ENCODE measurements around the gene SV2B. TPM values are rescaled to one million over a fixed set of nuclear protein-coding genes. Genes with fewer than 3 reads are reported as not detected.

Gene SV2B
- total and polyA plus RNA-seq, 2 donors (not counting 3 experiments of a cell fraction or from before 2014, with no cell fraction given) = not detected

DNA sequence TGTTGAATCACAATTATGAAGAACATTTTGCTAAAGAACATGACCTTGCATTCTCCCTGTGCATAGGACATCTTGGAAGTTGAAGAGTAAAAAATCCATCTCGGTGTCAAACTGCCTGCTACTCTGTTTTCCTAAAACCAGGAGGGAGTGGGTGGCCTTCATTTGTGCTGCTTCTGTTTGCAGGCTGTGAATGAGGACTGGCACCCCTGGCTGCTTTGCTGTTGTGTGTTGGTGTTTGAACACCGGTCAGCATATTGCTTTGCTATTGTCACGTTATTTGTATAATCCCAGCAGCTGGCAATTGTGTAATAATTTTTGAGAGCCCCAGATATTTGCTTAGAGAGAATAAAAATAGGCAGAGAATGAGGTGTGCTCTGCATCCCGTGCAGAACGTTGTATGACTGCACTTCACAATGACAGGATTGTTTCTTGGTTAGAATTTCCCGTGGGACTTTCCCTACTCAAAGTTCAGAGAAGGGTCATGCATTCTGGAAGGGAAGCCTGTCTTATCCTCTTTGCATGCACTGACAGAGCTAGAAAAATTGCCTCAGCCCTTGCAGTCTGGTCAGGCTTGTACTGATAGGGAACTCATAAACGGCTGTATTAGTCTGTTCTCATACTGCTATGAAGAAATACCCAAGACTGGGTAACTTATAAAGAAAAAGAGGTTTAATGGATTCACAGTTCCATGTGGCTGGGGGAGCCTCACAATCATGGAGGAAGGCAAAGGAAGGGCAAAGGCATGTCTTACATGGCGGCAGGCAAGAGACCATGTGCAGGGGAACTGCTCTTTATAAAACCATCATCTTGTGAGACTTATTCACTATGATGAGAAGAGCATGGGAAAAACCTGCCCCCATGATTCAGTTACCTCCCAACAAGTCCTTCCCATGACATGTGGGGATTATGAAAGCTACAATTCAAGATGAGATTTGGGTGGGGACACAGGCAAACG is 16.3 kb downstream of the SV2B start:
- H3K27me3 ChIP-seq (ENCODE audit: control insufficient read depth in 2 of 2, insufficient read depth in 2 of 2, low read length in 2 of 2) = no peaks in the 10 kb centered on the region
- FAIRE-seq (no peak), DNase-seq (ENCODE audit: low read depth, low spot score) (peak; percentile 2)
- TF ChIP-seq EZH2 (IDR thresholded peaks at IDR 0.05; ENCODE audit: borderline replicate concordance, low read depth, low read length, severe bottlenecking) = no peak
- TF ChIP-seq POLR2A (IDR thresholded peaks at IDR 0.05; ENCODE audit: low read depth, low read length) = no peak
- no peak for TF ChIP-seq FOS (IDR thresholded peaks at IDR 0.05; ENCODE audit: borderline replicate concordance, insufficient read depth, low read length)
- intact Hi-C loops (cut with micrococcal nuclease) (no loop called here), dilution Hi-C loops (cut with MboI; ENCODE audit: extremely low pct_ligation_motif_present, low sequenced_read_pairs) (no loop called here)
- H3K4me1 ChIP-seq (ENCODE audit: control insufficient read depth, extremely low read depth, insufficient read depth, low read length) = no peaks in the 10 kb centered on the region
- no peak overlapping the region for H3K9ac ChIP-seq (replicated peaks; ENCODE audit: extremely low read depth, insufficient read depth, low read length)
- no peaks in the 10 kb centered on the region for H3K79me2 ChIP-seq (ENCODE audit: control insufficient read depth, insufficient read depth, low read length)
- H3K4me2 ChIP-seq (ENCODE audit: insufficient read depth, low read length) = no peak overlapping the region
- no peak overlapping the region for H3K27ac ChIP-seq (ENCODE audit: insufficient read depth, low read depth, low read length)
- no peaks in the 10 kb centered on the region for H4K20me1 ChIP-seq (replicated peaks; ENCODE audit: control insufficient read depth, extremely low read depth, insufficient read depth, low read length)
- no TSS peak for BruUV-seq (replicated peaks)
- no peaks in the 10 kb centered on the region for H3K9me3 ChIP-seq (replicated peaks; ENCODE audit: control insufficient read depth, insufficient read depth, low read length)
- no peaks in the 10 kb centered on the region for H3K9me1 ChIP-seq (replicated peaks; ENCODE audit: control insufficient read depth, extremely low read depth, insufficient read depth, low read length)
- no peaks in the 10 kb centered on the region for H3K36me3 ChIP-seq (ENCODE audit: control insufficient read depth in 2 of 2, extremely low read depth in 1 of 2, insufficient read depth in 2 of 2, low read length in 2 of 2)
- H2AFZ ChIP-seq (ENCODE audit: low read depth, low read length) = no peak overlapping the region
- ChIA-PET CTCF (no interaction called here), POLR2A (no interaction called here)
- no peak overlapping the region for H3K4me3 ChIP-seq (replicated peaks in 1 of 3; ENCODE audit: insufficient read depth in 1 of 3, low read depth in 1 of 3, low read length in 3 of 3)

DNA sequence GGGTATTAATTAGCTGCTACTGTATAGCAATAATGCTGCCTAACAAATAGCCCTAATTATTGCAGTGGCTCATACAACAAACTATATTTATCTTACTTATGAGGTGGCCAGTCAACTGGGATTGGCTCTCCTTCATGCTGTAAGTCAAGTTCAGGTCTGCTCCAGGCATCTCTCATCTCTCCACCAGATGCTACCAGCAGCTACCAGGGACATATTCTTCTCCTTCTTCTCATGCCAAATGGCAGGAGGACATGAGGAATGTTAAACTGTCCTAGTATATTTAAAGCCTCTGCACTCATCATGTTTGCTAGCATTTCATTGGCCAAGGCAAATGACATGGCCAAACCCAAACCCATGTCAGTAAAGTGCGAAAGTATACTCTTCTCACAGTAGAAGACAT is 17.3 kb downstream of the SV2B start:
- ChIA-PET CTCF (no interaction called here), POLR2A (no interaction called here)
- no TSS peak for BruUV-seq (replicated peaks)

More for the DNA sequence above, 17.3 kb downstream of the SV2B start:
- H3K9ac ChIP-seq (replicated peaks; ENCODE audit: extremely low read depth, insufficient read depth, low read length) = no peak overlapping the region
- no peaks in the 10 kb centered on the region for H3K79me2 ChIP-seq (ENCODE audit: control insufficient read depth, insufficient read depth, low read length)
- no peak overlapping the region for H3K4me3 ChIP-seq (replicated peaks in 1 of 3; ENCODE audit: insufficient read depth in 1 of 3, low read depth in 1 of 3, low read length in 3 of 3)
- no peak overlapping the region for H3K27ac ChIP-seq (ENCODE audit: insufficient read depth, low read depth, low read length)
- no peak for TF ChIP-seq EZH2 (IDR thresholded peaks at IDR 0.05; ENCODE audit: borderline replicate concordance, low read depth, low read length, severe bottlenecking)
- TF ChIP-seq POLR2A (IDR thresholded peaks at IDR 0.05; ENCODE audit: low read depth, low read length) = no peak
- TF ChIP-seq GATA2 (IDR thresholded peaks at IDR 0.05; ENCODE audit: insufficient read depth, insufficient read length, low read depth, low read length) = no peak
- TF ChIP-seq POLR2AphosphoS5 (IDR thresholded peaks at IDR 0.05; ENCODE audit: insufficient read depth, low read depth, low read length) = no peak
- TF ChIP-seq, protein P1, sequence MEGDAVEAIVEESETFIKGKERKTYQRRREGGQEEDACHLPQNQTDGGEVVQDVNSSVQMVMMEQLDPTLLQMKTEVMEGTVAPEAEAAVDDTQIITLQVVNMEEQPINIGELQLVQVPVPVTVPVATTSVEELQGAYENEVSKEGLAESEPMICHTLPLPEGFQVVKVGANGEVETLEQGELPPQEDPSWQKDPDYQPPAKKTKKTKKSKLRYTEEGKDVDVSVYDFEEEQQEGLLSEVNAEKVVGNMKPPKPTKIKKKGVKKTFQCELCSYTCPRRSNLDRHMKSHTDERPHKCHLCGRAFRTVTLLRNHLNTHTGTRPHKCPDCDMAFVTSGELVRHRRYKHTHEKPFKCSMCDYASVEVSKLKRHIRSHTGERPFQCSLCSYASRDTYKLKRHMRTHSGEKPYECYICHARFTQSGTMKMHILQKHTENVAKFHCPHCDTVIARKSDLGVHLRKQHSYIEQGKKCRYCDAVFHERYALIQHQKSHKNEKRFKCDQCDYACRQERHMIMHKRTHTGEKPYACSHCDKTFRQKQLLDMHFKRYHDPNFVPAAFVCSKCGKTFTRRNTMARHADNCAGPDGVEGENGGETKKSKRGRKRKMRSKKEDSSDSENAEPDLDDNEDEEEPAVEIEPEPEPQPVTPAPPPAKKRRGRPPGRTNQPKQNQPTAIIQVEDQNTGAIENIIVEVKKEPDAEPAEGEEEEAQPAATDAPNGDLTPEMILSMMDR (IDR thresholded peaks at IDR 0.05; ENCODE audit: extremely low read depth in 1 of 2, insufficient read depth in 1 of 2, low read depth in 1 of 2, low read length in 2 of 2) = no peak
- TF ChIP-seq MYC (IDR thresholded peaks at IDR 0.05; ENCODE audit: low read depth, low read length) = no peak
- TF ChIP-seq JUN (IDR thresholded peaks at IDR 0.05; ENCODE audit: borderline replicate concordance, insufficient read depth, insufficient read length, low read depth) = no peak
- TF ChIP-seq, protein P2, sequence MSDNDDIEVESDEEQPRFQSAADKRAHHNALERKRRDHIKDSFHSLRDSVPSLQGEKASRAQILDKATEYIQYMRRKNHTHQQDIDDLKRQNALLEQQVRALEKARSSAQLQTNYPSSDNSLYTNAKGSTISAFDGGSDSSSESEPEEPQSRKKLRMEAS (IDR thresholded peaks at IDR 0.05; ENCODE audit: insufficient read depth, insufficient read length) = no peak
- TF ChIP-seq FOS (IDR thresholded peaks at IDR 0.05; ENCODE audit: borderline replicate concordance, insufficient read depth, low read length) = no peak
- H3K4me2 ChIP-seq (ENCODE audit: insufficient read depth, low read length) = no peak overlapping the region
- H3K27me3 ChIP-seq (ENCODE audit: control insufficient read depth in 2 of 2, insufficient read depth in 2 of 2, low read length in 2 of 2) = no peaks in the 10 kb centered on the region
- H4K20me1 ChIP-seq (replicated peaks; ENCODE audit: control insufficient read depth, extremely low read depth, insufficient read depth, low read length) = no peaks in the 10 kb centered on the region
- no peaks in the 10 kb centered on the region for H3K36me3 ChIP-seq (ENCODE audit: control insufficient read depth in 2 of 2, extremely low read depth in 1 of 2, insufficient read depth in 2 of 2, low read length in 2 of 2)
- DNase-seq (ENCODE audit: low read depth, low spot score) (no peak), FAIRE-seq (no peak)
- intact Hi-C loops (cut with micrococcal nuclease) (no loop called here), dilution Hi-C loops (cut with MboI; ENCODE audit: extremely low pct_ligation_motif_present, low sequenced_read_pairs) (no loop called here)
- H3K9me1 ChIP-seq (replicated peaks; ENCODE audit: control insufficient read depth, extremely low read depth, insufficient read depth, low read length) = no peaks in the 10 kb centered on the region
- no peak overlapping the region for H2AFZ ChIP-seq (ENCODE audit: low read depth, low read length)
- no peaks in the 10 kb centered on the region for H3K4me1 ChIP-seq (ENCODE audit: control insufficient read depth, extremely low read depth, insufficient read depth, low read length)
- no peaks in the 10 kb centered on the region for H3K9me3 ChIP-seq (replicated peaks; ENCODE audit: control insufficient read depth, insufficient read depth, low read length)
